GM18519 (cell line): ENCODE measurements around the gene ELMO1.

Source experiments
- ATAC-seq: cut with Tn5 transposase; IDR thresholded peaks from one replicate; pipeline ENCODE4 v1.9.1; 2021; ENCODE audit warnings: mild to moderate bottlenecking, moderate library complexity; ENCODE audit not compliant: unreplicated experiment, low FRiP score

ELMO1 gene

GRCh38 chr7:37198906-37199485, 249.7 kb downstream of the ELMO1 start:
- no peak for ATAC-seq

- ATAC-seq = no peak
These were observed 250.4 kb downstream of the ELMO1 start for GRCh38 chr7:37198041-37198905.

- ATAC-seq = no peak
These were observed 251.6 kb downstream of the ELMO1 start for GRCh38 chr7:37197108-37197507.

- ATAC-seq = no peak
These were observed 252.0 kb downstream of the ELMO1 start for GRCh38 chr7:37196676-37197075.

GRCh38 chr7:37195388-37195787, 253.3 kb downstream of the ELMO1 start:
- no peak for ATAC-seq

GRCh38 chr7:37194943-37195342, 253.7 kb downstream of the ELMO1 start:
- ATAC-seq = no peak

- no peak for ATAC-seq
These were observed 254.9 kb downstream of the ELMO1 start for GRCh38 chr7:37193775-37194135.

GRCh38 chr7:37193087-37193774, 255.4 kb downstream of the ELMO1 start:
- no peak for ATAC-seq

GRCh38 chr7:37191797-37192196, 256.9 kb downstream of the ELMO1 start:
- ATAC-seq = no peak

GRCh38 chr7:37187179-37187578, 261.5 kb downstream of the ELMO1 start:
- ATAC-seq = no peak

GRCh38 chr7:37186753-37187152, 261.9 kb downstream of the ELMO1 start:
- ATAC-seq = no peak

GRCh38 chr7:37181550-37181932, 267.1 kb downstream of the ELMO1 start:
- no peak for ATAC-seq

GRCh38 chr7:37180828-37181549, 267.7 kb downstream of the ELMO1 start:
- ATAC-seq = no peak

- ATAC-seq = no peak
These were observed 272.6 kb downstream of the ELMO1 start for GRCh38 chr7:37176079-37176478.

- no peak for ATAC-seq
These were observed 274.2 kb downstream of the ELMO1 start for GRCh38 chr7:37174460-37174859.

GRCh38 chr7:37173670-37174069, 275.0 kb downstream of the ELMO1 start:
- no peak for ATAC-seq

- no peak for ATAC-seq
These were observed 286.6 kb downstream of the ELMO1 start for GRCh38 chr7:37162106-37162505.

- no peak for ATAC-seq
These were observed 288.0 kb downstream of the ELMO1 start for GRCh38 chr7:37160656-37161055.

- no peak for ATAC-seq
These were observed 295.3 kb downstream of the ELMO1 start for GRCh38 chr7:37153376-37153775.

- no peak for ATAC-seq
These were observed 296.8 kb downstream of the ELMO1 start for GRCh38 chr7:37151741-37152413.
